ENCODE data around the gene USP46.

USP46 gene

GRCh38 chr4:52619591-52619931, 39.5 kb downstream of the USP46 start:
- no peak for DNase-seq (ENCODE audit: low read depth)
- no peak for TF ChIP-seq CTCF (IDR thresholded peaks at IDR 0.05; ENCODE audit: low read depth, low read length, missing control alignments)
- in situ Hi-C loops (cut with HindIII; ENCODE audit: low sequenced_read_pairs): no loop called here

GRCh38 chr4:52618795-52619590, 40.1 kb downstream of the USP46 start:
- in situ Hi-C loops (cut with HindIII; ENCODE audit: low sequenced_read_pairs): no loop called here
- no peak overlapping the region for H3K4me3 ChIP-seq (ENCODE audit: low read depth, low read length)
- TF ChIP-seq CTCF (IDR thresholded peaks at IDR 0.05; ENCODE audit: low read depth, low read length, missing control alignments): no peak
- DNase-seq (ENCODE audit: low read depth): no peak

More at GRCh38 chr4:52619591-52619931, 39.5 kb downstream of the USP46 start:
- no peak overlapping the region for H3K4me3 ChIP-seq (ENCODE audit: low read depth, low read length)

- DNase-seq (ENCODE audit: low read depth): no peak
- no peak for TF ChIP-seq CTCF (IDR thresholded peaks at IDR 0.05; ENCODE audit: low read depth, low read length, missing control alignments)
- in situ Hi-C loops (cut with HindIII; ENCODE audit: low sequenced_read_pairs): no loop called here
- H3K4me3 ChIP-seq (ENCODE audit: low read depth, low read length): no peak overlapping the region
These were observed 41.6 kb downstream of the USP46 start for GRCh38 chr4:52617336-52618020.

- no peak for DNase-seq (ENCODE audit: low read depth)
- no peak overlapping the region for H3K4me3 ChIP-seq (ENCODE audit: low read depth, low read length)
- TF ChIP-seq CTCF (IDR thresholded peaks at IDR 0.05; ENCODE audit: low read depth, low read length, missing control alignments): no peak
- in situ Hi-C loops (cut with HindIII; ENCODE audit: low sequenced_read_pairs): no loop called here
These were observed 44.9 kb downstream of the USP46 start for GRCh38 chr4:52614241-52614640.

GRCh38 chr4:52612341-52612740, 46.8 kb downstream of the USP46 start:
- DNase-seq (ENCODE audit: low read depth): no peak
- no peak overlapping the region for H3K4me3 ChIP-seq (ENCODE audit: low read depth, low read length)
- in situ Hi-C loops (cut with HindIII; ENCODE audit: low sequenced_read_pairs): no loop called here
- TF ChIP-seq CTCF (IDR thresholded peaks at IDR 0.05; ENCODE audit: low read depth, low read length, missing control alignments): no peak

- no peak overlapping the region for H3K4me3 ChIP-seq (ENCODE audit: low read depth, low read length)
- no peak for TF ChIP-seq CTCF (IDR thresholded peaks at IDR 0.05; ENCODE audit: low read depth, low read length, missing control alignments)
- DNase-seq (ENCODE audit: low read depth): no peak
- in situ Hi-C loops (cut with HindIII; ENCODE audit: low sequenced_read_pairs): no loop called here
These were observed 48.0 kb downstream of the USP46 start for GRCh38 chr4:52611030-52611555.
